ENCODE data around the gene SHISAL1.
"Not testable (repeated sequence)": the region's sequence is repeated elsewhere in the genome, so short reads cannot be mapped to it uniquely, and the experiment has no call there.

SHISAL1 gene

DNA sequence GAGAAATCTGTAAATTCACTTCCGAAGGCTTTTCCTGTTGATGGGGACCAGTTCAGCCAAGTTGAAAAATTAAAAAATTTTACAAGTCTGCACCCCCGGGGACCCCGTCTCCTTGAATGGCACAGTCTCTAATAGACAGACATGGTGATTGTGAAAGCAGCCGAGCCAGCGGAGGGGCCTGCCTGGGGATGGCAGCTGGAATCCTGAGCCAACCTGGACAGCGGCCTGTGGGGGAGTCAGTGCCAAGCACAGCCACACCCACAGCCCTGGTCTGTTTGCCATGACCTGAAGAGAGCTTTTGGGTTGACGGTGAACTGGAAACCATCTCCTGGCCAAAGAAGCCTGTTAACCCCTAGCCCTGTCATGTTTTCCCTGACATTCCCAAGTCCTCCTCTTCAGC, 67.3 kb downstream of the SHISAL1 start:
- Histone ChIP-seq H3K4me1 (ENCODE audit: insufficient read depth, low read length) (no peaks in the 10 kb centered on the region), H3K4me3 (ENCODE audit: low read length) (no peak overlapping the region), H3K9me3 (ENCODE audit: insufficient read depth, low read depth, low read length) (peaks cover 10% of the 10 kb centered on the region; the same call in 1 of the 2 replicates), H3K9ac (ENCODE audit: low read depth, low read length) (no peak overlapping the region), H3K27me3 (ENCODE audit: insufficient read depth, low read length) (no peaks in the 10 kb centered on the region), H3K27ac (ENCODE audit: low read length) (no peak overlapping the region), H3K36me3 (ENCODE audit: insufficient read depth, low read depth, low read length) (no peaks in the 10 kb centered on the region)

GRCh38 chr22:44244265-44244822, 68.4 kb downstream of the SHISAL1 start:
- Histone ChIP-seq H3K4me3 (ENCODE audit: low read length) (no peak overlapping the region), H3K36me3 (ENCODE audit: insufficient read depth, low read depth, low read length) (no peaks in the 10 kb centered on the region), H3K9me3 (ENCODE audit: insufficient read depth, low read depth, low read length) (no peaks in the 10 kb centered on the region; the same call in 1 of the 2 replicates), H3K27ac (ENCODE audit: low read length) (no peak overlapping the region), H3K9ac (ENCODE audit: low read depth, low read length) (no peak overlapping the region), H3K27me3 (ENCODE audit: insufficient read depth, low read length) (no peaks in the 10 kb centered on the region), H3K4me1 (ENCODE audit: insufficient read depth, low read length) (no peaks in the 10 kb centered on the region)

DNA sequence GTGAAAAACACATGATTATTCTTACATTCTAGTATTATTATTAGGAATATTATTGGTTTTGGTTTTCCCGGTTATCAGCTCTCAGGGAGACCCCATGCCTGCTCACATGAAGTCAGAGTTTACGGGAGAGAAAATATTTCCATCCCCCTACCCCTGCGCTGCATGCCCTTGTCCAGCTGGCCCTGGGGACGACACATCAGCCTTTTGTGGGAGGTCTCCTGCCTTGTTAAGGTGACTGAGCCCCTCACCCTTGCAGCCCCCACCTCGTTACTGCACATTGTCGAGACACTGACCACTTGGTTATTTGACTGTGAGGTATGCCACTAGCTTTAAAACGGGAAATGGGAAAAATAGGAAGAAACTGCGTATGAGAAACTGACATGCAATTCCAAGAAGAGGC, 69.0 kb downstream of the SHISAL1 start:
- Histone ChIP-seq H3K27ac (ENCODE audit: low read length) (no peak overlapping the region), H3K4me3 (ENCODE audit: low read length) (no peak overlapping the region), H3K4me1 (ENCODE audit: insufficient read depth, low read length) (no peaks in the 10 kb centered on the region), H3K9me3 (ENCODE audit: insufficient read depth, low read depth, low read length) (no peaks in the 10 kb centered on the region), H3K27me3 (ENCODE audit: insufficient read depth, low read length) (no peaks in the 10 kb centered on the region), H3K36me3 (ENCODE audit: insufficient read depth, low read depth, low read length) (no peaks in the 10 kb centered on the region), H3K9ac (ENCODE audit: low read depth, low read length) (no peak overlapping the region)

GRCh38 chr22:44242946-44243724, 69.6 kb downstream of the SHISAL1 start:
- Histone ChIP-seq H3K4me1 (ENCODE audit: insufficient read depth, low read length) (no peaks in the 10 kb centered on the region), H3K36me3 (ENCODE audit: insufficient read depth, low read depth, low read length) (no peaks in the 10 kb centered on the region), H3K4me3 (ENCODE audit: low read length) (no peak overlapping the region), H3K27me3 (ENCODE audit: insufficient read depth, low read length) (no peaks in the 10 kb centered on the region), H3K9me3 (ENCODE audit: insufficient read depth, low read depth, low read length) (no peaks in the 10 kb centered on the region), H3K9ac (ENCODE audit: low read depth, low read length) (no peak overlapping the region), H3K27ac (ENCODE audit: low read length) (no peak overlapping the region)

- H3K9ac ChIP-seq (ENCODE audit: low read depth, low read length); H3K27me3 ChIP-seq (ENCODE audit: insufficient read depth, low read length); H3K9me3 ChIP-seq (ENCODE audit: insufficient read depth, low read depth, low read length); H3K36me3 ChIP-seq (ENCODE audit: insufficient read depth, low read depth, low read length); H3K27ac ChIP-seq (ENCODE audit: low read length); H3K4me1 ChIP-seq (ENCODE audit: insufficient read depth, low read length); H3K4me3 ChIP-seq (ENCODE audit: low read length): not testable (repeated sequence)
Measured at GRCh38 chr22:44241121-44241520, 71.6 kb downstream of the SHISAL1 start.

DNA sequence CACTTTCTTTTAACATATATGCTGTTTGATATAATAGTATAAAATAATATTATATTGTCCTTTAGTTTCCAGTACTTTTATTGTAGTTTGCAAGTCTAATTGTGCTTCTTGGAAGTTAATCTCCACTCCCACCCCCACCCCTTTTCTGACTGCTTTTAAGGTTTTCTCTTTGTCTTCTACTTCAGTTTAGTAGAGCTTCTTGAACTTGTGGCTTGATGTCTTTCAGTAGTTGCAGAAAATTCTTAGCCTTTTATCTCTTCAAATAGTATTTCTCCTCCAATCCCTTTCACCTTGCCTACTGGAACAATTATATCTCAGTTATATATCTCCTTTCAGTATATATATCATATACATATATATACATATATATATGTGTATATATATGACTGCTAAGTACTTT, 75.5 kb downstream of the SHISAL1 start:
- no peaks in the 10 kb centered on the region; the same call in 1 of the 2 replicates for H3K9me3 ChIP-seq (ENCODE audit: insufficient read depth, low read depth, low read length)
- no peaks in the 10 kb centered on the region for H3K36me3 ChIP-seq (ENCODE audit: insufficient read depth, low read depth, low read length)
- no peaks in the 10 kb centered on the region for H3K4me1 ChIP-seq (ENCODE audit: insufficient read depth, low read length)
- H3K27ac ChIP-seq (ENCODE audit: low read length): no peak overlapping the region
- no peak overlapping the region for H3K4me3 ChIP-seq (ENCODE audit: low read length)
- H3K9ac ChIP-seq (ENCODE audit: low read depth, low read length): no peak overlapping the region
- H3K27me3 ChIP-seq (ENCODE audit: insufficient read depth, low read length): no peaks in the 10 kb centered on the region

DNA sequence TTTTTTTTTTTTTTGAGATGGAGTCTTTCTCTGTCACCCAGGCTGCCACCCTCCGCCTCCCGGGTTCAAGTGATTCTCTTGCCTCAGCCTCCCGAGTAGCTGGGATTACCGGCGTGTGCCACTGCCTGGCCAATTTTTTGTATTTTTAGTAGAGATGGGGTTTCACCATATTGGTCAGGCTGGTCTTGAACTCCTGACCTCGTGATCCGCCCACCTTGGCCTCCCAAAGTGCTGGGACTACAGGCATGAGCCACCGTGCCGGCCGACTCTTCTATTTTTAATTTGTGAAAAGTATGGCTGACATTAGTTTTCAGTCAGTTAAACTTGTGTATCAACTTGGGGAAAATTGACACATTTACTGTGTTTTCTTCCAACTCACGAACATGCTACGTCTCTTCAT, 78.4 kb downstream of the SHISAL1 start:
- H3K4me3 ChIP-seq (ENCODE audit: low read length); H3K36me3 ChIP-seq (ENCODE audit: insufficient read depth, low read depth, low read length); H3K27ac ChIP-seq (ENCODE audit: low read length); H3K4me1 ChIP-seq (ENCODE audit: insufficient read depth, low read length); H3K27me3 ChIP-seq (ENCODE audit: insufficient read depth, low read length); H3K9me3 ChIP-seq (ENCODE audit: insufficient read depth, low read depth, low read length); H3K9ac ChIP-seq (ENCODE audit: low read depth, low read length): not testable (repeated sequence)

GRCh38 chr22:44231233-44231632, 81.5 kb downstream of the SHISAL1 start:
- Histone ChIP-seq H3K9me3 (ENCODE audit: insufficient read depth, low read depth, low read length) (peaks cover 10% of the 10 kb centered on the region), H3K9ac (ENCODE audit: low read depth, low read length) (no peak overlapping the region), H3K4me1 (ENCODE audit: insufficient read depth, low read length) (no peaks in the 10 kb centered on the region), H3K4me3 (ENCODE audit: low read length) (no peak overlapping the region), H3K27me3 (ENCODE audit: insufficient read depth, low read length) (no peaks in the 10 kb centered on the region), H3K27ac (ENCODE audit: low read length) (no peak overlapping the region), H3K36me3 (ENCODE audit: insufficient read depth, low read depth, low read length) (no peaks in the 10 kb centered on the region)

DNA sequence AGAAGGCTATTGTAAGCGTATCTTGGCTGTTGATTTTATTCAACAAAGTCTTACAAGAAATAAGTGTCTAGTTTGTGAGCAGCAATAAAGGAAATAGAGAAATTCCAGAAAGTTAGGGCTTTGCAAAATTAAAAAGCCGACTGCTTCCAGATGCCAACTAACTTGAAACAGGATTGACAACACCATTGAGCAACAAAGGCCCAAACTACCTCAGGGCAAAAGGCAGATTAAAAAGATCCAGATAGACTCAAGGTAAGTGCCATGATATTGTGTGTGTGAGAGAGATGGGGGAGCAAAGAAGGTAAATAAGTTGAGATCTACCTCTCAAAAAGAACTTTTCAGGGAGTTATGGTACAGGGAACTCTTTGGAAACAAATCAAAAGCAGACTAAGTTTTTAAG, 82.9 kb downstream of the SHISAL1 start:
- Histone ChIP-seq H3K27me3 (ENCODE audit: insufficient read depth, low read length) (no peaks in the 10 kb centered on the region), H3K4me1 (ENCODE audit: insufficient read depth, low read length) (no peaks in the 10 kb centered on the region), H3K27ac (ENCODE audit: low read length) (no peak overlapping the region)

GRCh38 chr22:44229331-44229730, 83.4 kb downstream of the SHISAL1 start:
- no peak overlapping the region for H3K27ac ChIP-seq (ENCODE audit: low read length)
- peaks cover 10% of the 10 kb centered on the region for H3K9me3 ChIP-seq (ENCODE audit: insufficient read depth, low read depth, low read length)
- no peaks in the 10 kb centered on the region for H3K36me3 ChIP-seq (ENCODE audit: insufficient read depth, low read depth, low read length)
- no peaks in the 10 kb centered on the region for H3K27me3 ChIP-seq (ENCODE audit: insufficient read depth, low read length)
- no peak overlapping the region for H3K9ac ChIP-seq (ENCODE audit: low read depth, low read length)
- no peaks in the 10 kb centered on the region for H3K4me1 ChIP-seq (ENCODE audit: insufficient read depth, low read length)
- H3K4me3 ChIP-seq (ENCODE audit: low read length): no peak overlapping the region

More for the DNA sequence above, 82.9 kb downstream of the SHISAL1 start:
- H3K36me3 ChIP-seq (ENCODE audit: insufficient read depth, low read depth, low read length): no peaks in the 10 kb centered on the region
- peaks cover 10% of the 10 kb centered on the region for H3K9me3 ChIP-seq (ENCODE audit: insufficient read depth, low read depth, low read length)
- no peak overlapping the region for H3K9ac ChIP-seq (ENCODE audit: low read depth, low read length)
- no peak overlapping the region for H3K4me3 ChIP-seq (ENCODE audit: low read length)

DNA sequence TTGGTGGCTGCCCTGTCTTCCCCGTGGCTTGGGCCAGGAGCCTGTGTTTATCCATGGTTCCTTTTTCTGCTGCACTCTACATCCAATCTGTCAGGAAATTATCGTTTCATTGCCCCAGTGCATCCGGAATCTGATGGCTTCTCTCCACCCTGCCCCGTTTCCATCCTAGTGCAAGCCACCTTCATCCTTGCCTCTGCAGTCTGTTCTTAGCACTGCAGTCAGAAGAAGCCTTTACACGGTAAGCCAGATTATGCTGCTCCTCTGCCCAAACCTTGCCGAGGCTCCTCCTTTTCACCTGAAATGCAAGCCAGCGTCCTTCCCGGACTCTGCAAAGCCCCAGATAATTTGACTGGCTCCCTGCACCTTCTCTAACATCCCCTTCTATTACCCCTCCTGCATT, 86.9 kb downstream of the SHISAL1 start:
- no peak overlapping the region for H3K9ac ChIP-seq (ENCODE audit: low read depth, low read length)
- H3K4me1 ChIP-seq (ENCODE audit: insufficient read depth, low read length): no peaks in the 10 kb centered on the region
- no peaks in the 10 kb centered on the region for H3K27me3 ChIP-seq (ENCODE audit: insufficient read depth, low read length)
- no peaks in the 10 kb centered on the region for H3K36me3 ChIP-seq (ENCODE audit: insufficient read depth, low read depth, low read length)
- H3K4me3 ChIP-seq (ENCODE audit: low read length): no peak overlapping the region
- no peak overlapping the region for H3K27ac ChIP-seq (ENCODE audit: low read length)
- H3K9me3 ChIP-seq (ENCODE audit: insufficient read depth, low read depth, low read length): peaks cover 10% of the 10 kb centered on the region

DNA sequence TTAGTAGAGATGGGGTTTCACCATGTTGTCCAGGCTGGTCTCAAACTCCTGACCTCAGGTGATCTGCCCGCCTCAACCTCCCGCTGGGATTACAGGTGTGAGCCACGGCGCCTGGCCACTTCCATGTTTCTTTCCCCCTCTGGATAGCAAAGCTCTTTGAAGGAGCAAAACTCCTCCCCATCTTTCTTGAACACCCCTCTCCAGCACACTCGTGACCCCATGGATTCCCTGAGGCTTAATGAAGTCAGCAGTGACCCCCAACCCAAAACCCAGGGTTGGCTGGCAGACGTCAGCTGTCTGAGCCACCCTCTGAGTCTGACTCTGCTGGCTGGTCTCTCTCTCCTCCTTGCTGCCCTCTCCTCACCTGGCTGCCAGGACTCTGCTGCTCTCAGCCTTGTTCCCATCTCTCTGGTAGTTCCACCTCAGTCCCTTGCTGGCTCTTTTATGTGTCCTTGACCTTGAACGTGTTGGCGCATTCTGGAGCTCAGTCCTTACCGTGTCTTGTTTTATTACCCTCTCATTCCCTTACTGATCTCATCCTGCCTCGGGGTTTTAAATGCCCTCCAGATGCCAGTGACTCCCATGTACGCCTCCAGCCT, 87.6 kb downstream of the SHISAL1 start:
- Histone ChIP-seq H3K9me3 (ENCODE audit: insufficient read depth, low read depth, low read length) (peaks cover 10% of the 10 kb centered on the region), H3K27me3 (ENCODE audit: insufficient read depth, low read length) (no peaks in the 10 kb centered on the region), H3K4me3 (ENCODE audit: low read length) (no peak overlapping the region), H3K4me1 (ENCODE audit: insufficient read depth, low read length) (no peaks in the 10 kb centered on the region), H3K27ac (ENCODE audit: low read length) (no peak overlapping the region), H3K36me3 (ENCODE audit: insufficient read depth, low read depth, low read length) (no peaks in the 10 kb centered on the region), H3K9ac (ENCODE audit: low read depth, low read length) (no peak overlapping the region)

Data from iPS-20b (cell line).